Raji (cell line): ENCODE results near the gene HM13.

Source experiments
- POLR2A ChIP-seq: IDR thresholded peaks from 2 replicates; pipeline ENCODE4 v1.6.1; 2011; ENCODE audit warnings: low read depth, low read length, control low read depth; ENCODE audit not compliant: insufficient read depth

The HM13 gene

GRCh38 chr20:31606804-31607639 is 92.8 kb downstream of the HM13 start:
- TF ChIP-seq POLR2A = no peak

GRCh38 chr20:31607640-31608250 is 93.5 kb downstream of the HM13 start:
- no peak for TF ChIP-seq POLR2A

GRCh38 chr20:31608251-31608945 is 94.2 kb downstream of the HM13 start:
- TF ChIP-seq POLR2A = no peak

- no peak for TF ChIP-seq POLR2A
Observed at GRCh38 chr20:31615416-31615815, 101.2 kb downstream of the HM13 start.

- no peak for TF ChIP-seq POLR2A
Observed at GRCh38 chr20:31617432-31618104, 103.3 kb downstream of the HM13 start.
